ENCODE measurements around the gene POLE. TPM values are rescaled to one million over a fixed set of nuclear protein-coding genes. Genes with fewer than 3 reads are reported as not detected.

POLE gene, protein sequence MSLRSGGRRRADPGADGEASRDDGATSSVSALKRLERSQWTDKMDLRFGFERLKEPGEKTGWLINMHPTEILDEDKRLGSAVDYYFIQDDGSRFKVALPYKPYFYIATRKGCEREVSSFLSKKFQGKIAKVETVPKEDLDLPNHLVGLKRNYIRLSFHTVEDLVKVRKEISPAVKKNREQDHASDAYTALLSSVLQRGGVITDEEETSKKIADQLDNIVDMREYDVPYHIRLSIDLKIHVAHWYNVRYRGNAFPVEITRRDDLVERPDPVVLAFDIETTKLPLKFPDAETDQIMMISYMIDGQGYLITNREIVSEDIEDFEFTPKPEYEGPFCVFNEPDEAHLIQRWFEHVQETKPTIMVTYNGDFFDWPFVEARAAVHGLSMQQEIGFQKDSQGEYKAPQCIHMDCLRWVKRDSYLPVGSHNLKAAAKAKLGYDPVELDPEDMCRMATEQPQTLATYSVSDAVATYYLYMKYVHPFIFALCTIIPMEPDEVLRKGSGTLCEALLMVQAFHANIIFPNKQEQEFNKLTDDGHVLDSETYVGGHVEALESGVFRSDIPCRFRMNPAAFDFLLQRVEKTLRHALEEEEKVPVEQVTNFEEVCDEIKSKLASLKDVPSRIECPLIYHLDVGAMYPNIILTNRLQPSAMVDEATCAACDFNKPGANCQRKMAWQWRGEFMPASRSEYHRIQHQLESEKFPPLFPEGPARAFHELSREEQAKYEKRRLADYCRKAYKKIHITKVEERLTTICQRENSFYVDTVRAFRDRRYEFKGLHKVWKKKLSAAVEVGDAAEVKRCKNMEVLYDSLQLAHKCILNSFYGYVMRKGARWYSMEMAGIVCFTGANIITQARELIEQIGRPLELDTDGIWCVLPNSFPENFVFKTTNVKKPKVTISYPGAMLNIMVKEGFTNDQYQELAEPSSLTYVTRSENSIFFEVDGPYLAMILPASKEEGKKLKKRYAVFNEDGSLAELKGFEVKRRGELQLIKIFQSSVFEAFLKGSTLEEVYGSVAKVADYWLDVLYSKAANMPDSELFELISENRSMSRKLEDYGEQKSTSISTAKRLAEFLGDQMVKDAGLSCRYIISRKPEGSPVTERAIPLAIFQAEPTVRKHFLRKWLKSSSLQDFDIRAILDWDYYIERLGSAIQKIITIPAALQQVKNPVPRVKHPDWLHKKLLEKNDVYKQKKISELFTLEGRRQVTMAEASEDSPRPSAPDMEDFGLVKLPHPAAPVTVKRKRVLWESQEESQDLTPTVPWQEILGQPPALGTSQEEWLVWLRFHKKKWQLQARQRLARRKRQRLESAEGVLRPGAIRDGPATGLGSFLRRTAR (N-terminal part only)
- total RNA-seq: 10 to 100 TPM; 25.8 to 66.0 (median 36.9) TPM

DNA sequence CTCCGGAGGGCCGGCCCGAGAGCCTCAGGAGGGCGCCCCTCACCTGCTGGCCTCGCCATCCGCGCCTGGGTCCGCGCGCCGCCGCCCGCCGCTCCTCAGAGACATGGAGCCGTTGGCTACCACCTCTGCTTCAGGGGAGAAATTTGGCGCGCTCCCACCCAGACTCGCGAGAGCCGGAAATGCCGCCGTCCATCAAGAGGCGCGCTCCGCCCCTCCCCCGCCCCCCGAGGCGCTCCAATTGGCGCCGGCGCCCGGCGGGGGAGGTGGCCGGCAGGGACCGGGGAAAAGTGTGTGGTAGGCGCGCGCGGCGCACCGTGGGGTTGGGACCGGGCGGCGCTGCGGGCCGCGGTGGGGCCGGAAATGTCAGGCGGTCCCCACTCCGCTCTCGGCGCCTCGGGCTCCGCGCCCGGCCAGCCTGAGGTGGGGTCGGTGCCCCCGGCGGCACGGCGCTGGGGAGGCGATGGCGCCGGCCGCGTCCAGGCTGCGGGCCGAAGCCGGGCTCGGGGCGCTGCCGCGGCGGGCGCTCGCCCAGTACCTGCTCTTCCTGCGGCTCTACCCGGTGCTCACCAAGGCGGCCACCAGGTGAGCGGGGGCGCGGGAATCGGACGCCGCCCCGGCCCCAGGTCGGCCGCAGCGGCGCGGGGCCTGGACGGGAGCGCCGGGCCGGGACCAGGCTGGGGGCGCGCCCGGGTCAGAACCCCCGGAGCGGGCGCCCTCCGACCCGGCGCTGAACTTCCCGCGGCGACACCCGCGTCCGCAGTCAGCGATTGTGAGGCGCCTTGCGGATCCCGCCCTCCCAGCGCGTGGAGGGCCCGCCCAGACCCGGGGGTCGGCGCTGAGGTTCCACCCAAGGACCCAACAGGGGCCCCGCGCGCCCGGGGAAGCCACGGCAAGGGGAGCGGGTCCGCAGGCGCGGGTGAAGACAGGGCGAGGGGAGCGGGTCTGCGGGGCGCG lies at the start of gene POLE, which contains the start of gene PXMP2:
Gene POLE, minus strand, starts transcription at position 132 of the 954 bp plus-strand sequence. Its CDS starts 27 bp downstream, at position 105.
Gene PXMP2, plus strand, starts transcription at position 377 of the 954 bp plus-strand sequence. Its CDS starts 84 bp downstream, at position 461.
- intact Hi-C loops (cut with DNase I; ENCODE audit: low total_unique reads): no loop called here
- WGBS, 2 donors: 0% methylated on average over 42 to 46 of the region's 134 CpGs

DNA sequence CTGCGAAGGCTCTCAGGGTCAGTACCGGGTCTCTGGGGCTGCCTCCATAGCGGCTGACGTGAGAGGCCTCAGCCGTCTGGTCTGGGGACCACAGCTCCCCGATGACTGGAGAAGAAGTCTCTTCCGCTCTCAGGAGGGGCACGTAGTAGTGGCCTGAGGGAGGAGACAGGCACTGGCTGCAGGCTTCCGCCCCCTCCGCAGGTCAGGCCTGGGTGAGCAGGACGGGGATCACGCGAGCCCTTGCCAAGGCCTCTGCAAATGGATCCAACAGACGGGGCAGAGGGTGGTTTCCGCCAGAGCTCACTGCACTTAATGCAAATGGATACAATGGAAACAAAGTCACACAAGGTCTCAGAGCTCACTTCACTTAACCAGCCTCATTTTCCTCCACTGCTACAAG lies 49.8 kb upstream of the POLE start:
- H3K4me3 ChIP-seq (ENCODE audit: low read depth, poor library complexity, severe bottlenecking): no peak overlapping the region
- intact Hi-C loops (cut with DNase I; ENCODE audit: low total_unique reads): no loop called here
- WGBS, 2 donors: 94 to 96% methylated on average over 15 of the region's 15 CpGs
- no peak for DNase-seq (ENCODE audit: low spot score in 2 of 2)
- TF ChIP-seq, protein P1, sequence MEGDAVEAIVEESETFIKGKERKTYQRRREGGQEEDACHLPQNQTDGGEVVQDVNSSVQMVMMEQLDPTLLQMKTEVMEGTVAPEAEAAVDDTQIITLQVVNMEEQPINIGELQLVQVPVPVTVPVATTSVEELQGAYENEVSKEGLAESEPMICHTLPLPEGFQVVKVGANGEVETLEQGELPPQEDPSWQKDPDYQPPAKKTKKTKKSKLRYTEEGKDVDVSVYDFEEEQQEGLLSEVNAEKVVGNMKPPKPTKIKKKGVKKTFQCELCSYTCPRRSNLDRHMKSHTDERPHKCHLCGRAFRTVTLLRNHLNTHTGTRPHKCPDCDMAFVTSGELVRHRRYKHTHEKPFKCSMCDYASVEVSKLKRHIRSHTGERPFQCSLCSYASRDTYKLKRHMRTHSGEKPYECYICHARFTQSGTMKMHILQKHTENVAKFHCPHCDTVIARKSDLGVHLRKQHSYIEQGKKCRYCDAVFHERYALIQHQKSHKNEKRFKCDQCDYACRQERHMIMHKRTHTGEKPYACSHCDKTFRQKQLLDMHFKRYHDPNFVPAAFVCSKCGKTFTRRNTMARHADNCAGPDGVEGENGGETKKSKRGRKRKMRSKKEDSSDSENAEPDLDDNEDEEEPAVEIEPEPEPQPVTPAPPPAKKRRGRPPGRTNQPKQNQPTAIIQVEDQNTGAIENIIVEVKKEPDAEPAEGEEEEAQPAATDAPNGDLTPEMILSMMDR (IDR thresholded peaks at IDR 0.05): no peak
- TF ChIP-seq POLR2A (IDR thresholded peaks at IDR 0.05): no peak

More for the DNA sequence above, at the start of gene POLE, which contains the start of gene PXMP2:
- peak; percentile 91 to 99 for DNase-seq (ENCODE audit: low spot score in 2 of 2)
- H3K4me3 ChIP-seq (ENCODE audit: low read depth, poor library complexity, severe bottlenecking): peak within 1 kb of the TSS; percentile 67
- TF ChIP-seq, protein P1 (IDR thresholded peaks at IDR 0.05): no peak
- TF ChIP-seq POLR2A (IDR thresholded peaks at IDR 0.05): no peak

DNA sequence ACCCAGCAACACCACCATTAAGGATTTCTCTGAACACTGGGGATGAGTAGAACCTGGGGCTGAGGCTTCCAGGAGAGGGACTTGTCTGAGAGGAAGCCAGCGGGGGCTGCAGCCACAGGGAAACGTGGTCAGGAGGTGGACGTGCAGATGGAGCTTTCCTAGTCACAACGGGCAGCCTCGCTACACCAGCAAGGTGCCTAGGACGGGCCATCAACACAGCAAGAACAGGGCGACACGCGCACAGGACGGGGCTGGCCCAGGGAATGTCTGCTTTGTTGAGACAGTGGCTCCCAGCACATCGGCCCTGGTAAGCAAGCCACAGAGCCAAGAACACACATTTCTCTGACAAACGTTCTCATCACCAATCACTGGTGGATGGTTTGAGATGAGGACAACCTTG lies 49.2 kb upstream of the POLE start:
- WGBS, 2 donors: 84 to 90% methylated on average over 12 of the region's 12 CpGs
- intact Hi-C loops (cut with DNase I; ENCODE audit: low total_unique reads): no loop called here
- no peak for DNase-seq (ENCODE audit: low spot score in 2 of 2)
- H3K4me3 ChIP-seq (ENCODE audit: low read depth, poor library complexity, severe bottlenecking): no peak overlapping the region
- TF ChIP-seq POLR2A (IDR thresholded peaks at IDR 0.05): no peak
- TF ChIP-seq, protein P1 (IDR thresholded peaks at IDR 0.05): no peak

DNA sequence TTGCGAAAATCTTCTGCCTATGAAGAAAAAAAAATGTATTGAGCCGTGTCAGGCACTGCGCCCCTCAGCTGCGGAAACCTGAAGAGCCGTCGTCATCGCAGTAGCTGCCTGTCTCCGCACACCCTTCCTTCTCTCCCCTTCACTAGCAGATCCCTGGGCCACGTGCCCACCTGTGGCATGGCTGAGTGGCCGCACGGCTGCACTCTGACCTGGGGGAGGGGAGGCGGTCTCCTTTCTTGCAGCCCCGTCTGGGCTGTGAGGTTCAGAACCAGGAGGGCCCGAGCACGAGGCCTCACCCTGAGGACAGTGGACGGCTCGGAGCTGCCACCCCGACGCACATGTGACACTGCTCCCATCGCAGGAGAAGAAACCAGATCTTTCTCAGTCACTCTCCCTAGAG lies 48.4 kb upstream of the POLE start:
- no peak overlapping the region for H3K4me3 ChIP-seq (ENCODE audit: low read depth, poor library complexity, severe bottlenecking)
- intact Hi-C loops (cut with DNase I; ENCODE audit: low total_unique reads): no loop called here
- no peak for TF ChIP-seq POLR2A (IDR thresholded peaks at IDR 0.05)
- TF ChIP-seq, protein P1 (IDR thresholded peaks at IDR 0.05): no peak
- DNase-seq (ENCODE audit: low spot score in 2 of 2): no peak
- 86 to 91% methylated on average over 20 of the region's 20 CpGs for WGBS, 2 donors

Data from lower leg skin (tissue), 4 donors.